Epithelial cell of esophagus (primary cell): ENCODE measurements around the gene GLG1.

ENCODE experiments used
- DNase-seq: peaks from one replicate; pipeline ENCODE4 v3.0.0; 2010; ENCODE audit warnings: low read depth
- H3K4me3 ChIP-seq: 2 replicates; pipeline ENCODE4 v1.5.1; 2011; ENCODE audit warnings: mild to moderate bottlenecking, low read length, control low read depth
- CTCF ChIP-seq: IDR thresholded peaks from 2 replicates; pipeline ENCODE4 v1.5.1; 2011; ENCODE audit warnings: low read depth, mild to moderate bottlenecking, low read length, control low read depth, inconsistent platforms; ENCODE audit not compliant: insufficient read depth; ENCODE audit errors: missing control alignments

The GLG1 gene

DNA sequence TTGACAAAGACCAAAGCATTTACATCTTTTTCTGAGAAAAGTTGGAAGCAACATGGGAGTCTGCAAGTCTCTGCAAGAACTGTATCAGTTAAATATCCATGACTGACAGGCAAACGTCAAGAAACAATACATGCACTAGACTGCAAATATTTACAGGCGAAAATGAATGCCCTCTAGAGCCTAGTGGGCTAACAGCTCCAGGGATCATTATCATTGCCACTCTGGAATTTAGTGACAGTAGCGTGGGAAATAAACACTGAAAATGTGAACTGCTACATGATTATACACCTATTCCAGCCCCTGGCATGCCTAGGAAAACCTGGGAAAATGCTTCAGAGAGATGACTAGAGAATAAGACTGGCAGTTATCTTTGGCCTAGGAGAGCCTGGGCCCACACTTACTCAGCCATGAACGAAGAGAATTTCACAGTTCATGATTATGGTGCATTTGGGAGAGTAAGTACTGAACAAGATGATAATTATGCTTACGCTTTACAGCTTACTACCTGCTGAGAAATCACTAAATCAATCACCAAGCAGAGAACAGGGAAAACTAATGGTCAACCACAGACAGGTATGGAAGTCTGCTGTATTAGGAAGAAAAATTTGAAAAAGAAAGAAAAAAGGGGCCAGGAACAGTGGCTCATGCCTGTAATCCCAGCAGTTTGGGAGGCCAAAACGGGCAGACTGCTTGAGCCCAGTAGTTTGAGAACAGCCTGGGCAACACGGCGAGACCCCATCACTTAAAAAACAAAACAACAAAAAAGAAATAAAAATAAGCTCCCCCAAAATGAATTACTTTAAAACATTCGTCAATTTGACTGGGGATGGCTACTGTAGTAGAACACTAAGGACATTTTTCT, 119.0 kb downstream of the GLG1 start:
- TF ChIP-seq CTCF, result no peak
- H3K4me3 ChIP-seq, result no peak overlapping the region
- no peak for DNase-seq

DNA sequence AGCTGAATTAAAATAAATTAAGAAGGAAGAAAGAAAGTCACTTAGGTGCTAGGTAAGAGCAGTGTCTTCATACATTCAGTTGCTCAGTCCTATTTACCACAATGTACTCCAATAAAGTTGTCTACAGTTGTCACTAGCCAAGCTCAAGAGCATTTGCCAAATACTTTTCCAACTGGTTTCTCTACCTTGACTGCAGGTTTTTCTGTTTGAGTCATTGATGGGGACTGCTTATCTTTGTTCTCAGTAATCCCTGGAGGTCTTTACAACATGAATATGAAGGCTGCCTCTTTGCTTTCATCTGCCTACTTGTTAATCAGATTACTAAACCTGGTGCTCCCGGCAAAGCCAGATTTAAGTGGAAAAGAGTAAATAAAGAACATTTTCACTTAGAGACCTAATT, 121.0 kb downstream of the GLG1 start:
- TF ChIP-seq CTCF, result no peak
- DNase-seq, result peak; percentile 73
- no peak overlapping the region for H3K4me3 ChIP-seq

GRCh38 chr16:74480150-74481029, 126.5 kb downstream of the GLG1 start:
- no peak for TF ChIP-seq CTCF
- peak; percentile 83 for DNase-seq
- H3K4me3 ChIP-seq, result no peak overlapping the region

- no peak for DNase-seq
- no peak for TF ChIP-seq CTCF
- H3K4me3 ChIP-seq, result no peak overlapping the region
Observed at GRCh38 chr16:74477226-74477625, 129.7 kb downstream of the GLG1 start.

DNA sequence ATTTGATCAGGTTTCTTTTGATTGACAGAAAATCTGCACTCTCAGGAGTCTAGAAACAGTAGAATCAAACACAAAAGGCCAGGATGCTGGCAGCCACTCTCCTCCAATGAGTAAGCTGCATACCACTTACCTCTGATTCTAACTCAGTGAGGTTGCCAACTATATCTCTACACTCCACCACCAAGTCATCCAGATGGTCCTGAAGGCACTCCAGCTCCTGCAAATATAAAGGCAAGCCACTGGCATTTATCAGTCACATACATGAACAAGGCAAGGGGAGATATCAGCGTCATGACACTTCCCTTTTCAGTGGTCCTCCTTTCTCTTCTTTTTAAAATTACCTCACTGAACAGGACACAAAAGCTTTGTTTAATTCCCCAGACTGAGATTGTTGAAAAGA, 132.5 kb downstream of the GLG1 start:
- TF ChIP-seq CTCF, result no peak
- DNase-seq, result no peak
- H3K4me3 ChIP-seq, result no peak overlapping the region

- no peak for DNase-seq
- H3K4me3 ChIP-seq, result no peak overlapping the region
- TF ChIP-seq CTCF, result no peak
Observed at GRCh38 chr16:74472540-74472939, 134.4 kb downstream of the GLG1 start.
